Trophoblast cell (in vitro differentiated cells and primary cell): ENCODE results near the gene GNPTAB.

Experiments
- DNase-seq, 2 donors: peaks; one replicate each; pipeline ENCODE4 v3.0.0-alpha.2; 2016
- H2AFZ ChIP-seq: 2 replicates; pipeline ENCODE4 v1.6.1; 2013; ENCODE audit warnings: low read length, moderate library complexity, mild to moderate bottlenecking; ENCODE audit not compliant: insufficient read depth, poor library complexity
- H2AK5ac ChIP-seq: 2 replicates; pipeline ENCODE4 v1.6.1; 2013; ENCODE audit warnings: mild to moderate bottlenecking, low read length
- H2BK120ac ChIP-seq: 2 replicates; pipeline ENCODE4 v1.6.1; 2013; ENCODE audit warnings: low read length, mild to moderate bottlenecking, moderate library complexity; ENCODE audit not compliant: insufficient read depth, poor library complexity
- H2BK12ac ChIP-seq: 2 replicates; pipeline ENCODE4 v1.6.1; 2013; ENCODE audit warnings: mild to moderate bottlenecking, low read length, moderate library complexity
- H2BK5ac ChIP-seq: 2 replicates; pipeline ENCODE4 v1.6.1; 2013; ENCODE audit warnings: low read length, low read depth, moderate library complexity, mild to moderate bottlenecking; ENCODE audit not compliant: poor library complexity
- H3K14ac ChIP-seq: 2 replicates; pipeline ENCODE4 v1.6.1; 2013; ENCODE audit warnings: mild to moderate bottlenecking, low read length
- H3K18ac ChIP-seq: 2 replicates; pipeline ENCODE4 v1.6.1; 2013; ENCODE audit warnings: mild to moderate bottlenecking, low read length
- H3K23ac ChIP-seq: 2 replicates; pipeline ENCODE4 v1.6.1; 2013; ENCODE audit warnings: low read length
- H3K27ac ChIP-seq: 2 replicates; pipeline ENCODE4 v1.5.1; 2013; ENCODE audit warnings: low read depth, mild to moderate bottlenecking, inconsistent platforms, low read length, moderate library complexity
- H3K27me3 ChIP-seq: 2 replicates; pipeline ENCODE4 v1.6.1; 2013; ENCODE audit warnings: inconsistent platforms, mild to moderate bottlenecking, low read length, moderate library complexity; ENCODE audit not compliant: insufficient read depth
- H3K36me3 ChIP-seq, 2 experiments: 1 replicate in 1 of 2; 2 replicates in 1 of 2; pipeline ENCODE4 v1.6.1; 2013; ENCODE audit warnings: low read length in 2 of 2, mild to moderate bottlenecking in 2 of 2, moderate library complexity in 1 of 2; ENCODE audit not compliant: insufficient read depth in 2 of 2, control insufficient read depth in 1 of 2
- H3K4ac ChIP-seq: 2 replicates; pipeline ENCODE4 v1.6.1; 2013; ENCODE audit warnings: low read depth, mild to moderate bottlenecking, low read length, moderate library complexity
- H3K4me1 ChIP-seq, 2 experiments: 1 replicate in 1 of 2; 2 replicates in 1 of 2; pipeline ENCODE4 v1.6.1; 2013; ENCODE audit warnings: low read length in 2 of 2, mild to moderate bottlenecking in 2 of 2, moderate library complexity in 1 of 2; ENCODE audit not compliant: insufficient read depth in 2 of 2, control insufficient read depth in 1 of 2
- H3K4me2 ChIP-seq: 2 replicates; pipeline ENCODE4 v1.6.1; 2013; ENCODE audit warnings: inconsistent platforms, mild to moderate bottlenecking, low read length, moderate library complexity
- H3K4me3 ChIP-seq: 2 replicates; pipeline ENCODE4 v1.5.1; 2013; ENCODE audit warnings: mild to moderate bottlenecking, low read depth, low read length, inconsistent platforms
- H3K79me1 ChIP-seq: one replicate; pipeline ENCODE4 v1.6.1; 2013; ENCODE audit warnings: low read length
- H3K79me2 ChIP-seq: 2 replicates; pipeline ENCODE4 v1.6.1; 2013; ENCODE audit warnings: low read length, mild to moderate bottlenecking; ENCODE audit not compliant: control insufficient read depth, insufficient read depth, poor library complexity
- H3K9ac ChIP-seq: 2 replicates; pipeline ENCODE4 v1.6.1; 2013; ENCODE audit warnings: mild to moderate bottlenecking, low read length
- H3K9me3 ChIP-seq: 2 replicates; pipeline ENCODE4 v1.6.1; 2013; ENCODE audit warnings: low read depth, mild to moderate bottlenecking, control low read depth, inconsistent platforms, low read length; ENCODE audit not compliant: insufficient read depth
- H4K12ac ChIP-seq: 2 replicates; pipeline ENCODE4 v1.6.1; 2013; ENCODE audit warnings: low read depth, mild to moderate bottlenecking, low read length, moderate library complexity
- H4K8ac ChIP-seq: 2 replicates; pipeline ENCODE4 v1.6.1; 2013; ENCODE audit warnings: low read depth, mild to moderate bottlenecking, low read length, moderate library complexity
- H4K91ac ChIP-seq: one replicate; pipeline ENCODE4 v1.6.1; 2013; ENCODE audit warnings: low read depth, mild to moderate bottlenecking, low read length, moderate library complexity
- WGBS: extraction: QIAGEN DNeasy Blood & Tissue Kit; methylation state at CpG from one replicate; pipeline ENCODE4 v1.1.7; 2013; ENCODE audit warnings: missing lambda C conversion rate; ENCODE audit not compliant: insufficient read length, insufficient coverage; ENCODE audit errors: extremely low coverage; 5-methylcytosine and 5-hydroxymethylcytosine counted together

GNPTAB gene

DNA sequence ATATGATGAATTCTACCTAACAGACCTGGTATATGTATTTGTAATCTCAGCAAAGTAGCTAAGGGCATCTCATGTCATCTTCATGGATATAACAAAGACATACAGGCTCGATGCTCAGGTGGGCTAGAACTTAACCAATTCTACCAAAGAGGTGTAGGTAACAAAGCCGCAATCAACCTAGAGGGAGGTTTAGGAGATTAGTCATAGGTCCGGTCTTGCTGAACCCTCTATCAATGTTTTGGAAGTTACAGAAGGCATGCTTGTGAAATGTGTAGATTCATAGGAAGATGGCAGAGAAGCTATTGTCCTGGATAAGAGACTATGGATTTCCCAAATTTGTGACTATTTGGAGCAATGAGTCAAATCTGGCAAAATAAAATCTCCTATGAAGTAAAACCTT is 48.9 kb downstream of the GNPTAB start:
- H2AK5ac ChIP-seq: no peak overlapping the region
- no peak overlapping the region for H2BK5ac ChIP-seq
- H3K9ac ChIP-seq: no peak overlapping the region
- H3K79me2 ChIP-seq: no peaks in the 10 kb centered on the region
- H2BK12ac ChIP-seq: no peak overlapping the region
- H4K91ac ChIP-seq: no peak overlapping the region
- no peaks in the 10 kb centered on the region for H3K79me1 ChIP-seq
- no peak overlapping the region for H2BK120ac ChIP-seq
- H3K36me3 ChIP-seq: peaks cover 0 to 3% of the 10 kb centered on the region in 2 experiments
- H3K23ac ChIP-seq: no peak overlapping the region
- H3K14ac ChIP-seq: no peak overlapping the region
- DNase-seq: peak in 1 of 2 donors; percentile 50
- no peak overlapping the region for H4K8ac ChIP-seq
- WGBS: no CpG with 5 or more reads among the region's 3 CpGs
- H3K9me3 ChIP-seq: no peaks in the 10 kb centered on the region
- no peak overlapping the region for H2AFZ ChIP-seq
- H3K4me2 ChIP-seq: no peak overlapping the region
- H4K12ac ChIP-seq: no peak overlapping the region
- no peaks in the 10 kb centered on the region for H3K27me3 ChIP-seq
- H3K27ac ChIP-seq: no peak overlapping the region
- H3K4me1 ChIP-seq: no peaks in the 10 kb centered on the region
- no peak overlapping the region for H3K18ac ChIP-seq
- no peak overlapping the region for H3K4ac ChIP-seq
- H3K4me3 ChIP-seq: no peak overlapping the region

DNA sequence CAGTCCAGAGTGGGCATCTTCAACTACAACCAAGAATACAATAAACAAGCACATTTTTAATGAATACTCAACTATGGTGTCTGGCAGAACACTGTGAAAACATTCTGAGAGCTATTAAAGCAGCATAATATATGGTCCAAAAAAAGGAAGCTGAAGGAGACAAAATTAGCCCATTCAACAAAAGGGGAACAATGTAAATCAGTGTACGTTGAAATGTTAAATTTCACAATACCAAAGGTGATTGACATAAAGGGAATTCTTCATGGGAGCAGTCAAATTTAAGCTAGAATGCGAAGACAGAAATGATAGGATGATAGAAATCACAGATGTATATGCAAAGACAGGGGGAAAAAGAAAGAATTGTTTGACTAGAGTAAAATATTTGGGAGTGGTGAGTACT is 50.2 kb downstream of the GNPTAB start:
- no peaks in the 10 kb centered on the region for H3K79me2 ChIP-seq
- H2AK5ac ChIP-seq: no peak overlapping the region
- no CpG with 5 or more reads among the region's 2 CpGs for WGBS

DNA sequence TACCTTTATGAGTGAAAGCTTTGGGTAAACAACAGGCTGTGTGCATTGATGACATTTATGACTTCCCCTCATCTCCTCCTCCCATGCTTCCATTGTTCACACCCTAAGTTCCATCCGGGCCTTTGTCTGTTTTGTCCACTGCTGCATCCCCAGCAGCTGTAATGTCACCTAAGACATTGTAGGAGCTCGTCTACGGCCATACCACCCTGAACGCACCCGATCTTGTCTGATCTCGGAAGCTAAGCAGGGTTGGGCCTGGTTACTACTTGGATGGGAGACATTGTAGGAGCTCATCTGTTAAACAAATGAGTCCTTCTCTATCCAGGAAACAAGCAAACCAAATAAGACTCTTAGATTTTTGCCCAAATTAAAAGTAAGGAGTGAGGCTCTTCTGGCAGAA is 51.1 kb downstream of the GNPTAB start:
- no peak overlapping the region for H2BK12ac ChIP-seq
- WGBS: no CpG with 5 or more reads among the region's 6 CpGs
- H3K9ac ChIP-seq: no peak overlapping the region
- H3K14ac ChIP-seq: no peak overlapping the region
- no peak overlapping the region for H2AFZ ChIP-seq
- H4K8ac ChIP-seq: no peak overlapping the region
- no peak for DNase-seq
- no peak overlapping the region for H3K4ac ChIP-seq
- H4K12ac ChIP-seq: no peak overlapping the region
- no peaks in the 10 kb centered on the region for H3K9me3 ChIP-seq
- no peak overlapping the region for H2BK5ac ChIP-seq
- no peak overlapping the region for H3K27ac ChIP-seq
- H3K4me3 ChIP-seq: no peak overlapping the region
- H3K23ac ChIP-seq: no peak overlapping the region
- no peaks in the 10 kb centered on the region for H3K4me1 ChIP-seq
- no peaks in the 10 kb centered on the region for H3K79me1 ChIP-seq
- no peak overlapping the region for H2AK5ac ChIP-seq
- H3K79me2 ChIP-seq: no peaks in the 10 kb centered on the region
- no peak overlapping the region for H3K18ac ChIP-seq
- peaks cover 0 to 2% of the 10 kb centered on the region in 2 experiments for H3K36me3 ChIP-seq
- no peaks in the 10 kb centered on the region for H3K27me3 ChIP-seq
- no peak overlapping the region for H4K91ac ChIP-seq
- H2BK120ac ChIP-seq: no peak overlapping the region
- H3K4me2 ChIP-seq: no peak overlapping the region

More for the DNA sequence above, 50.2 kb downstream of the GNPTAB start:
- no peak for DNase-seq
- Histone ChIP-seq H2BK5ac (no peak overlapping the region), H2BK120ac (no peak overlapping the region), H3K36me3 (peaks cover 0 to 3% of the 10 kb centered on the region in 2 experiments), H3K27ac (no peak overlapping the region), H3K23ac (no peak overlapping the region), H3K4me3 (no peak overlapping the region), H3K9ac (no peak overlapping the region), H3K9me3 (no peaks in the 10 kb centered on the region), H3K18ac (no peak overlapping the region), H3K4me2 (no peak overlapping the region), H3K14ac (no peak overlapping the region), H2BK12ac (no peak overlapping the region), H4K8ac (no peak overlapping the region), H3K79me1 (no peaks in the 10 kb centered on the region), H4K91ac (no peak overlapping the region), H3K4me1 (no peaks in the 10 kb centered on the region), H3K4ac (no peak overlapping the region), H4K12ac (no peak overlapping the region), H3K27me3 (no peaks in the 10 kb centered on the region), H2AFZ (no peak overlapping the region)

DNA sequence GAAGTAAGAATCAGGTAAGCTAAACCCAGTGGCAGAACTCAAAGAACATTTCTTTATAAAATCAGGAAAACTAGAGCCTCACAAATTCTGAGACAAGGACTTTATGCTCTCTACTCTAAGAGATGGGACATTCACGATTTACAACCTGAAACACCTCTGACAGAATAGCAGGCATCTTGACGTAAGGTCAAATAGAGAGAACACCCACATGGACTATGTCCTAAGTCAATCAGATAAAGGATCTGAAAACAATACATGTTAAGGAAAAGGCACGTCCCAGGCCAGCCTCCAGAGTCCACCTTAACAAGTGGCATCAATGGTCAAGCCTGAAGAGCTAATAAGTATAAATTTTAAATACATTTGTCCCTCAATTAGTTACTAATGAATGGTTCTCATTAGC is 51.6 kb downstream of the GNPTAB start:
- Histone ChIP-seq H3K4me2 (no peak overlapping the region), H3K27me3 (no peaks in the 10 kb centered on the region), H3K27ac (no peak overlapping the region), H3K36me3 (peaks cover 0 to 2% of the 10 kb centered on the region in 2 experiments), H3K18ac (no peak overlapping the region), H3K79me2 (no peaks in the 10 kb centered on the region), H2AK5ac (no peak overlapping the region), H4K12ac (no peak overlapping the region), H3K4me3 (no peak overlapping the region), H2BK120ac (no peak overlapping the region), H3K14ac (no peak overlapping the region), H2AFZ (no peak overlapping the region), H3K9ac (no peak overlapping the region), H2BK5ac (no peak overlapping the region), H3K9me3 (no peaks in the 10 kb centered on the region), H4K91ac (no peak overlapping the region), H3K23ac (no peak overlapping the region), H3K4ac (no peak overlapping the region), H3K79me1 (no peaks in the 10 kb centered on the region), H4K8ac (no peak overlapping the region), H2BK12ac (no peak overlapping the region), H3K4me1 (no peaks in the 10 kb centered on the region)
- no peak for DNase-seq
- no CpG with 5 or more reads among the region's 3 CpGs for WGBS
